HG03103 (cell line): Measurements from ENCODE around the gene TTC34.

Source experiments
- ATAC-seq: cut with Tn5 transposase; IDR thresholded peaks from one replicate; pipeline ENCODE4 v1.9.1; 2021; ENCODE audit warnings: low read depth; ENCODE audit not compliant: unreplicated experiment

Gene TTC34

GRCh38 chr1:2829846-2830615 is 28.5 kb upstream of the TTC34 start:
- ATAC-seq = no peak

- ATAC-seq = no peak
Measured at GRCh38 chr1:2828586-2829250, 27.2 kb upstream of the TTC34 start.

- no peak for ATAC-seq
Measured at GRCh38 chr1:2826736-2827292, 25.3 kb upstream of the TTC34 start.

- no peak for ATAC-seq
Measured at GRCh38 chr1:2826316-2826715, 24.8 kb upstream of the TTC34 start.

GRCh38 chr1:2825487-2826189 is 24.1 kb upstream of the TTC34 start:
- ATAC-seq = no peak

GRCh38 chr1:2824999-2825398 is 23.5 kb upstream of the TTC34 start:
- no peak for ATAC-seq

- no peak for ATAC-seq
Measured at GRCh38 chr1:2823921-2824610, 22.6 kb upstream of the TTC34 start.

GRCh38 chr1:2822621-2823145 is 21.2 kb upstream of the TTC34 start:
- ATAC-seq = no peak

- no peak for ATAC-seq
Measured at GRCh38 chr1:2821966-2822620, 20.6 kb upstream of the TTC34 start.

- ATAC-seq = no peak
Measured at GRCh38 chr1:2821373-2821955, 20.0 kb upstream of the TTC34 start.

- ATAC-seq = no peak
Measured at GRCh38 chr1:2820731-2821372, 19.4 kb upstream of the TTC34 start.

GRCh38 chr1:2819831-2820730 is 18.6 kb upstream of the TTC34 start:
- no peak for ATAC-seq

GRCh38 chr1:2819429-2819828 is 17.9 kb upstream of the TTC34 start:
- ATAC-seq = no peak

GRCh38 chr1:2817784-2818564 is 16.5 kb upstream of the TTC34 start:
- no peak for ATAC-seq

- ATAC-seq = no peak
Measured at GRCh38 chr1:2816786-2817185, 15.3 kb upstream of the TTC34 start.

GRCh38 chr1:2815551-2815950 is 14.1 kb upstream of the TTC34 start:
- no peak for ATAC-seq

- no peak for ATAC-seq
Measured at GRCh38 chr1:2814511-2815075, 13.1 kb upstream of the TTC34 start.
